Heart left ventricle (tissue), 13 donors: ENCODE results near the gene PSEN1.

Source experiments
- CTCF ChIP-seq, 12 donors: fragments of 200-600 bp; sonication (generic) in 4 of 12; IDR thresholded peaks; one replicate each; pipeline versions ENCODE4 v1.5.0 to v1.8.0; 2018 to 2022; ENCODE audit warnings: antibody characterized with exemption in 12 of 12, mild to moderate bottlenecking in 5 of 12
- POLR2A ChIP-seq, 2 donors: fragments of 450-650 bp; IDR thresholded peaks; one replicate each; pipeline ENCODE4 v1.6.1; 2017; ENCODE audit warnings: antibody characterized with exemption in 2 of 2, mild to moderate bottlenecking in 2 of 2, moderate library complexity in 2 of 2
- donor health status: ischemic (EF 13 %, LVEDD 7.1; RV severe dilation, severe dysfunction).
- donor health status: DM: no; HTN: yes; CAD: no.
- donor health status: DM: no; HTN: no; CAD: no.
- donor health status: ischemic (EF 25% LVEDD 6.9; RV normal size, moderate dysfunction).
- donor health status: ischemic (EF 25% LVEDD 5.7; RV mildly dilated, moderate dysfunction).
- donor health status: ischemic (EF 35%, LVEDD 5.7; RV mildly dilated, moderate dysfunction).
- donor health status: nonischemic (EF 11% LVEDD 7.7; RV severe dilation, severe dysfunction).
- donor health status: DM: yes; HTN: yes; CAD: no.
- donor health status: PGD.
- donor health status: ischemic (EF 29% LVEDD 5.4; RV normal size, mild dysfunction).
- donor health status: nonischemic (EF 23%, LVEDD 6.1; RV moderate dilation, normal function).

GRCh38 chr14:73264885-73265720, 128.8 kb downstream of the PSEN1 start:
- TF ChIP-seq POLR2A (IDR thresholded peaks at IDR 0.05) (no peak), CTCF (IDR thresholded peaks at IDR 0.05) (no peak)
